Islet of Langerhans (tissue), 1 donor: ENCODE data around the gene PARD3.

Experiments
- FAIRE-seq: peaks from one replicate; lab custom pipeline; 2011; peaks lifted over from hg19 to GRCh38; lab: Jason Lieb, UNC

Gene PARD3

GRCh38 chr10:34340934-34341333 lies 474.2 kb downstream of the PARD3 start:
- no peak for FAIRE-seq

- FAIRE-seq = peak; percentile 43
Measured at GRCh38 chr10:34339816-34340553, 475.1 kb downstream of the PARD3 start.

GRCh38 chr10:34337917-34338316 lies 477.2 kb downstream of the PARD3 start:
- FAIRE-seq = peak; percentile 89

- FAIRE-seq = no peak
Measured at GRCh38 chr10:34335960-34336690, 479.0 kb downstream of the PARD3 start.

- FAIRE-seq = no peak
Measured at GRCh38 chr10:34334908-34335307, 480.2 kb downstream of the PARD3 start.

- peak; percentile 91 for FAIRE-seq
Measured at GRCh38 chr10:34333513-34333912, 481.6 kb downstream of the PARD3 start.

- no peak for FAIRE-seq
Measured at GRCh38 chr10:34327184-34327583, 487.9 kb downstream of the PARD3 start.

- FAIRE-seq = no peak
Measured at GRCh38 chr10:34323192-34323591, 491.9 kb downstream of the PARD3 start.

- no peak for FAIRE-seq
Measured at GRCh38 chr10:34320265-34320664, 494.8 kb downstream of the PARD3 start.

GRCh38 chr10:34319197-34319846 lies 495.8 kb downstream of the PARD3 start:
- FAIRE-seq = peak; percentile 33

GRCh38 chr10:34316154-34316553 lies 498.9 kb downstream of the PARD3 start:
- no peak for FAIRE-seq

GRCh38 chr10:34314457-34314856 lies 500.6 kb downstream of the PARD3 start:
- FAIRE-seq = no peak

- FAIRE-seq = no peak
Measured at GRCh38 chr10:34313888-34314287, 501.2 kb downstream of the PARD3 start.

GRCh38 chr10:34313353-34313752 lies 501.7 kb downstream of the PARD3 start:
- FAIRE-seq = no peak

GRCh38 chr10:34311679-34312078 lies 503.4 kb downstream of the PARD3 start:
- FAIRE-seq = no peak

- no peak for FAIRE-seq
Measured at GRCh38 chr10:34310234-34310633, 504.9 kb downstream of the PARD3 start.

- no peak for FAIRE-seq
Measured at GRCh38 chr10:34305189-34305588, 509.9 kb downstream of the PARD3 start.

GRCh38 chr10:34303022-34303421 lies 512.1 kb downstream of the PARD3 start:
- no peak for FAIRE-seq

GRCh38 chr10:34299105-34299611 lies 515.9 kb downstream of the PARD3 start:
- FAIRE-seq = no peak

GRCh38 chr10:34298346-34298818 lies 516.7 kb downstream of the PARD3 start:
- FAIRE-seq = no peak

- peak; percentile 86 for FAIRE-seq
Measured at GRCh38 chr10:34297541-34298345, 517.4 kb downstream of the PARD3 start.

- FAIRE-seq = no peak
Measured at GRCh38 chr10:34295142-34295548, 520.0 kb downstream of the PARD3 start.
